ENCODE measurements around the gene BANF2. TPM values are rescaled to one million over a fixed set of nuclear protein-coding genes. Genes with fewer than 3 reads are reported as not detected.

Gene BANF2
- total and polyA plus RNA-seq, 11 donors = not detected

DNA sequence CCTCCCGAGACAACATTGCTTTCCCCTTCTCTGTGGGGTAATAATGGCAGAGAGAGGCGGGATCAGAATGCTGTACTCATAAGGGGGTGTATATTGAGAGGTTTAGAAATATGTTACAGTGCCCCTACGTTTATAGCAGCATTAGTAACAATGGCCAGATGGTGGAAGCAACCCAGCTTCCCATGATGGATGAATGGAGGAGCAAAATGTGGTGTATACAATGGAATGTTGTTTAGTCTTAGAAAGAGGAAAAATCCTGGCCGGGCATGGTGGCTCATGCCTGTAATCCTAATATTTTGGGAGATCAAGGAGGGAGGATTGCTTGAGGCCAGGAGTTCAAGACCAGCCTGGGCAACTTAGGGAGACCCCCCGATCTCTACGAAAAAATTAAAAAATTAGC is 12.9 kb downstream of the BANF2 start:
- DNase-seq = no peak
- TF ChIP-seq, protein P1, sequence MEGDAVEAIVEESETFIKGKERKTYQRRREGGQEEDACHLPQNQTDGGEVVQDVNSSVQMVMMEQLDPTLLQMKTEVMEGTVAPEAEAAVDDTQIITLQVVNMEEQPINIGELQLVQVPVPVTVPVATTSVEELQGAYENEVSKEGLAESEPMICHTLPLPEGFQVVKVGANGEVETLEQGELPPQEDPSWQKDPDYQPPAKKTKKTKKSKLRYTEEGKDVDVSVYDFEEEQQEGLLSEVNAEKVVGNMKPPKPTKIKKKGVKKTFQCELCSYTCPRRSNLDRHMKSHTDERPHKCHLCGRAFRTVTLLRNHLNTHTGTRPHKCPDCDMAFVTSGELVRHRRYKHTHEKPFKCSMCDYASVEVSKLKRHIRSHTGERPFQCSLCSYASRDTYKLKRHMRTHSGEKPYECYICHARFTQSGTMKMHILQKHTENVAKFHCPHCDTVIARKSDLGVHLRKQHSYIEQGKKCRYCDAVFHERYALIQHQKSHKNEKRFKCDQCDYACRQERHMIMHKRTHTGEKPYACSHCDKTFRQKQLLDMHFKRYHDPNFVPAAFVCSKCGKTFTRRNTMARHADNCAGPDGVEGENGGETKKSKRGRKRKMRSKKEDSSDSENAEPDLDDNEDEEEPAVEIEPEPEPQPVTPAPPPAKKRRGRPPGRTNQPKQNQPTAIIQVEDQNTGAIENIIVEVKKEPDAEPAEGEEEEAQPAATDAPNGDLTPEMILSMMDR (IDR thresholded peaks at IDR 0.05) = no peak
- TF ChIP-seq POLR2A (IDR thresholded peaks at IDR 0.05) = no peak
- Histone ChIP-seq H3K36me3 (no peaks in the 10 kb centered on the region), H3K9me3 (no peaks in the 10 kb centered on the region), H3K4me1 (peaks cover 0 to 12% (median 0%) of the 10 kb centered on the region in 12 donors), H3K27me3 (no peaks in the 10 kb centered on the region), H3K27ac (no peak overlapping the region), H3K4me3 (no peak overlapping the region)
- 88 to 92% (median 91%) methylated on average over 6 of the region's 6 CpGs for WGBS, 4 donors
- intact Hi-C loops (cut with DNase I) = no loop called here
- no peak for ATAC-seq

DNA sequence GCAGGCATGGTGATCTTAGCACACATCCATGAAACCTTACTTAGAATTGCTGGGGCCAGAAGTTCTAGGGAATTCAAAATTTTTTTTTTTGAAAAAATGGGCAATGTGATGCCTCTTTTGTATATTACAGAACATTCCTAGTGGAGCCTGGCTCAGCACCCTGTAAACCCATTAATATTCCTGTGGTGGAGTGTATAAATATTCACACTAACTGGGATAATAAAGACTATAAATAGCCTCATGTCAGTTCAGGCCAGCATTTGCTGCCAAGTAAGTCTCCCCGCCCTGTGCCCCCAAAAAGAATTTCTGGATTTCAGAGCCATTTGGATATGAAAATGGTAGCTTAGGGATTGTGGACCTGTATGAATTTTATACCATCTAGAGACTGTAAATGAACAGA is 14.8 kb downstream of the BANF2 start:
- Histone ChIP-seq H3K27me3 (no peaks in the 10 kb centered on the region), H3K9me3 (no peaks in the 10 kb centered on the region), H3K27ac (no peak overlapping the region), H3K4me1 (peaks cover 0 to 12% (median 0%) of the 10 kb centered on the region in 12 donors), H3K36me3 (no peaks in the 10 kb centered on the region), H3K4me3 (no peak overlapping the region)
- no peak for DNase-seq
- WGBS, 4 donors = 47 to 67% (median 57%) methylated on average over 1 of the region's 1 CpG
- no peak for ATAC-seq
- intact Hi-C loops (cut with DNase I) = no loop called here
- TF ChIP-seq, protein P1 (IDR thresholded peaks at IDR 0.05) = no peak
- TF ChIP-seq POLR2A (IDR thresholded peaks at IDR 0.05) = no peak

DNA sequence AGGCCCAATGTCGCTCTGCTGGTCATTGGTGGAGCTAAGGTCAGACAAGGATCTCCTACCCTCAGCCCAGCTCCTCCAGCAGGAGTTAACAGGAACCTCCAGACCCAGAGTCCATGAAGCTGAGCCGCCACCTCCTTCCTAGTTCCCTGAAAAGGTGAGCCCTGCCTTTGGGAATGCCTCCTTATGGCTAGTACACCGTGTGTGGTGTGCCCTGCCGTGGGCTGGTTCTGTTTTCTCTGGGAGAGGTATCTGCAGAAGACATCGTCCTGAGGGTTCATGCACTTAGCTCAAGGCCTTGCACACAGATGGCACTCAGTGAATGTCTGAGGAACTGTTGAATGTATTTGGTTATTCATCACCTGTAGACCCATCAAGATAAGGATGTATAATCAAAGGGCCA is 15.3 kb downstream of the BANF2 start:
- ATAC-seq (no peak), DNase-seq (no peak)
- TF ChIP-seq POLR2A (IDR thresholded peaks at IDR 0.05) = no peak
- TF ChIP-seq, protein P1 (IDR thresholded peaks at IDR 0.05) = no peak
- WGBS, 4 donors = 83 to 86% (median 85%) methylated on average over 5 of the region's 5 CpGs
- H3K4me3 ChIP-seq = no peak overlapping the region
- H3K27me3 ChIP-seq = no peaks in the 10 kb centered on the region
- no peaks in the 10 kb centered on the region for H3K9me3 ChIP-seq
- H3K4me1 ChIP-seq = peaks cover 0 to 12% (median 0%) of the 10 kb centered on the region in 12 donors
- intact Hi-C loops (cut with DNase I) = no loop called here
- no peak overlapping the region for H3K27ac ChIP-seq
- no peaks in the 10 kb centered on the region for H3K36me3 ChIP-seq

DNA sequence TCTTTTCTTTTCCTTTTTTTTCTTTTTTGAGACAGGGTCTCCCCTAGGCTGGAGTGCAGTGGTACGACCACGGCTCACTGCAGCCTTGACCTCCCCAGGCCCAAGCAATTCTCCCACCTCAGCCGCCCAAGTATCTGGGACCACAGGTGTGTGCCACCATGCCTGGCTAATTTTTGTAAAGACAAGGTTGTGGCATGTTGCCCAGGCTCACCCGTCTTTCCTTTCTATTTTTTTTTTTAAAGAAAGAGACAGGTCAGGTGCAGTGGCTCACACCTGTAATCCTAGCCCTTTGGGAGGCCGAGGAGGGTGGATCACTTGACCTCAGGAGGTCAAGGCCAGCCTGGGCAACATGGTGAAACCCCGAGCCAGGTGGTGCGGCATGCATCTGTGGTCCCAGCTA is 16.6 kb downstream of the BANF2 start:
- 91 to 94% (median 92%) methylated on average over 7 of the region's 7 CpGs for WGBS, 4 donors

More for the DNA sequence above, 16.6 kb downstream of the BANF2 start:
- intact Hi-C loops (cut with DNase I) = no loop called here
- DNase-seq = no peak
- Histone ChIP-seq H3K9me3 (no peaks in the 10 kb centered on the region), H3K36me3 (no peaks in the 10 kb centered on the region), H3K4me1 (peaks cover 0 to 4% (median 0%) of the 10 kb centered on the region in 12 donors), H3K27me3 (no peaks in the 10 kb centered on the region), H3K27ac (no peak overlapping the region), H3K4me3 (no peak overlapping the region)
- ATAC-seq = no peak
- TF ChIP-seq, protein P1 (IDR thresholded peaks at IDR 0.05) = no peak
- TF ChIP-seq POLR2A (IDR thresholded peaks at IDR 0.05) = no peak

Data from heart left ventricle (tissue), 16 donors.